A673 (cell line): Measurements from ENCODE around the gene TMC1. TPM values are rescaled to one million over a fixed set of nuclear protein-coding genes. Genes with fewer than 3 reads are reported as not detected.

Source experiments
- BruUV-seq: library from RNA; stranded (reverse); fragments of 400-500 nt; replicated peaks from 2 replicates; lab custom pipeline; 2021; lab: Mats Ljungman, UMichigan
- CTCF ChIA-PET: fragments of 300-600 bp; sonication (Branson Sonifier 250); formaldehyde crosslinking; loops from one replicate; lab custom pipeline; 2022; ENCODE audit warnings: antibody characterized with exemption; lab: Charles Lee
- POLR2A ChIA-PET: fragments of 300-600 bp; sonication (Branson Sonifier 250); formaldehyde crosslinking; loops from one replicate; lab custom pipeline; 2022; ENCODE audit warnings: antibody characterized with exemption; ENCODE audit not compliant: low non-redundant PET; lab: Charles Lee
- DNase-seq: peaks from one replicate; pipeline ENCODE4 v3.0.0-alpha.2; 2015; ENCODE audit warnings: low spot score
- H3K27ac ChIP-seq: fragments of 200-600 bp; sonication (generic); 2 replicates; pipeline ENCODE4 v1.5.1; 2016; ENCODE audit warnings: mixed run types, low read depth, mild to moderate bottlenecking, mixed read lengths, antibody characterized with exemption, low read length; ENCODE audit not compliant: poor library complexity, severe bottlenecking
- H3K27me3 ChIP-seq: fragments of 200-600 bp; sonication (generic); replicated peaks from 2 replicates; pipeline ENCODE4 v1.6.1; 2017; ENCODE audit warnings: mixed run types, low read depth, mild to moderate bottlenecking, mixed read lengths, antibody characterized with exemption, low read length; ENCODE audit not compliant: insufficient read depth, poor library complexity
- H3K36me3 ChIP-seq: fragments of 200-600 bp; sonication (generic); 2 replicates; pipeline ENCODE4 v1.6.1; 2016; ENCODE audit warnings: mixed run types, mild to moderate bottlenecking, mixed read lengths, antibody characterized with exemption, low read length; ENCODE audit not compliant: insufficient read depth, poor library complexity, severe bottlenecking
- H3K4me1 ChIP-seq: fragments of 200-600 bp; sonication (generic); 2 replicates; pipeline ENCODE4 v1.6.1; 2017; ENCODE audit warnings: mixed run types, mild to moderate bottlenecking, mixed read lengths, antibody characterized with exemption, low read length; ENCODE audit not compliant: insufficient read depth, poor library complexity, severe bottlenecking
- H3K4me3 ChIP-seq: fragments of 200-600 bp; sonication (generic); 2 replicates; pipeline ENCODE4 v1.5.1; 2016; ENCODE audit warnings: low read depth, mixed run types, mild to moderate bottlenecking, mixed read lengths, low read length; ENCODE audit not compliant: poor library complexity, severe bottlenecking
- H3K9me3 ChIP-seq: fragments of 200-600 bp; sonication (generic); 2 replicates; pipeline ENCODE4 v1.6.1; 2016; ENCODE audit warnings: mixed run types, low read depth, mild to moderate bottlenecking, mixed read lengths, antibody characterized with exemption, low read length; ENCODE audit not compliant: poor library complexity, severe bottlenecking
- EZH2 ChIP-seq: fragments of 200-600 bp; sonication (generic); IDR thresholded peaks from 2 replicates; pipeline ENCODE4 v1.6.1; 2017; ENCODE audit warnings: borderline replicate concordance, low read depth, mild to moderate bottlenecking, mixed read lengths, antibody characterized with exemption, low read length; ENCODE audit not compliant: poor library complexity, severe bottlenecking
- intact Hi-C: fragments of 100-400 bp; cut with micrococcal nuclease; formaldehyde crosslinking; loops from one replicate; pipeline ENCODE4 v1.10.0; 2022; ENCODE audit not compliant: unreplicated experiment
- total RNA-seq: library from RNA; stranded (reverse); gene quantifications from 2 replicates; pipeline ENCODE4 v1.2.3, GENCODE V29; 2021
- TF ChIP-seq, protein P1 (sequence below): fragments of 300-800, 200-600 bp; sonication (generic); conservative IDR thresholded peaks from 2 replicates; pipeline ENCODE4 v1.5.1; 2017; ENCODE audit warnings: low read depth, mild to moderate bottlenecking, antibody characterized with exemption, low read length, moderate library complexity, mixed read lengths

TMC1 gene
- total RNA-seq, 1 experiment from 2014 or later = 0.75 TPM

- Histone ChIP-seq H3K4me3 (no peak overlapping the region), H3K36me3 (no peaks in the 10 kb centered on the region), H3K27me3 (no peaks in the 10 kb centered on the region), H3K9me3 (no peaks in the 10 kb centered on the region), H3K4me1 (no peaks in the 10 kb centered on the region), H3K27ac (no peak overlapping the region)
- no peak for DNase-seq
- TF ChIP-seq EZH2 = no peak
- TF ChIP-seq, protein P1, sequence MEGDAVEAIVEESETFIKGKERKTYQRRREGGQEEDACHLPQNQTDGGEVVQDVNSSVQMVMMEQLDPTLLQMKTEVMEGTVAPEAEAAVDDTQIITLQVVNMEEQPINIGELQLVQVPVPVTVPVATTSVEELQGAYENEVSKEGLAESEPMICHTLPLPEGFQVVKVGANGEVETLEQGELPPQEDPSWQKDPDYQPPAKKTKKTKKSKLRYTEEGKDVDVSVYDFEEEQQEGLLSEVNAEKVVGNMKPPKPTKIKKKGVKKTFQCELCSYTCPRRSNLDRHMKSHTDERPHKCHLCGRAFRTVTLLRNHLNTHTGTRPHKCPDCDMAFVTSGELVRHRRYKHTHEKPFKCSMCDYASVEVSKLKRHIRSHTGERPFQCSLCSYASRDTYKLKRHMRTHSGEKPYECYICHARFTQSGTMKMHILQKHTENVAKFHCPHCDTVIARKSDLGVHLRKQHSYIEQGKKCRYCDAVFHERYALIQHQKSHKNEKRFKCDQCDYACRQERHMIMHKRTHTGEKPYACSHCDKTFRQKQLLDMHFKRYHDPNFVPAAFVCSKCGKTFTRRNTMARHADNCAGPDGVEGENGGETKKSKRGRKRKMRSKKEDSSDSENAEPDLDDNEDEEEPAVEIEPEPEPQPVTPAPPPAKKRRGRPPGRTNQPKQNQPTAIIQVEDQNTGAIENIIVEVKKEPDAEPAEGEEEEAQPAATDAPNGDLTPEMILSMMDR = no peak
- no TSS peak for BruUV-seq
- intact Hi-C loops = no loop called here
- CTCF ChIA-PET = interaction anchor here (0.6 kb wide), 1 partner anchor 9 kb away, joined by 11 read pairs; no protein-coding TSS in a partner anchor
- POLR2A ChIA-PET = no interaction called here
Measured at GRCh38 chr9:72743836-72744235, 222.4 kb downstream of the TMC1 start.

GRCh38 chr9:72749276-72749675 lies 227.9 kb downstream of the TMC1 start:
- Histone ChIP-seq H3K4me3 (no peak overlapping the region), H3K4me1 (no peaks in the 10 kb centered on the region), H3K36me3 (no peaks in the 10 kb centered on the region), H3K27ac (no peak overlapping the region), H3K9me3 (no peaks in the 10 kb centered on the region), H3K27me3 (no peaks in the 10 kb centered on the region)
- BruUV-seq = no TSS peak
- ChIA-PET CTCF (no interaction called here), POLR2A (no interaction called here)
- DNase-seq = no peak
- intact Hi-C loops = no loop called here
- no peak for TF ChIP-seq EZH2
- TF ChIP-seq, protein P1 = no peak

- no peak overlapping the region for H3K4me3 ChIP-seq
- no peaks in the 10 kb centered on the region for H3K36me3 ChIP-seq
- no peaks in the 10 kb centered on the region for H3K9me3 ChIP-seq
- H3K27ac ChIP-seq = no peak overlapping the region
- no peak for DNase-seq
- intact Hi-C loops = loop anchor here (5.0 kb wide), 1 partner anchor 469 kb away; no protein-coding TSS in a partner anchor
- no TSS peak for BruUV-seq
- no peaks in the 10 kb centered on the region for H3K4me1 ChIP-seq
- H3K27me3 ChIP-seq = no peaks in the 10 kb centered on the region
- POLR2A ChIA-PET = no interaction called here
- TF ChIP-seq, protein P1 = no peak
- no peak for TF ChIP-seq EZH2
- CTCF ChIA-PET = interaction anchor here (0.8 kb wide), 1 partner anchor 479 kb away, joined by 3 read pairs; no protein-coding TSS in a partner anchor
Measured at GRCh38 chr9:72751541-72751940, 230.1 kb downstream of the TMC1 start.
